Loucy (cell line): Measurements from ENCODE around the gene SH3RF3.

ENCODE experiments used
- H2AFZ ChIP-seq: fragments of 200-600 bp; sonication (generic); 2 replicates; pipeline ENCODE4 v1.6.0; 2016; ENCODE audit warnings: antibody characterized with exemption, mild to moderate bottlenecking, low read length, moderate library complexity
- H3F3A ChIP-seq: fragments of 200-600 bp; 2 replicates; pipeline ENCODE4 v1.6.0; 2016; ENCODE audit warnings: antibody characterized with exemption, low read depth, mild to moderate bottlenecking
- H3K27me3 ChIP-seq: fragments of 200-600 bp; sonication (generic); 2 replicates; pipeline ENCODE4 v1.6.1; 2014; ENCODE audit warnings: low read length, mild to moderate bottlenecking; ENCODE audit not compliant: insufficient read depth, poor library complexity, severe bottlenecking
- H3K36me3 ChIP-seq: fragments of 200-600 bp; sonication (generic); 2 replicates; pipeline ENCODE4 v1.6.1; 2016; ENCODE audit warnings: low read length; ENCODE audit not compliant: insufficient read depth
- H3K4me1 ChIP-seq: fragments of 200-600 bp; sonication (generic); 2 replicates; pipeline ENCODE4 v1.5.1; 2014; ENCODE audit warnings: low read length, mild to moderate bottlenecking; ENCODE audit not compliant: insufficient read depth, poor library complexity, severe bottlenecking
- H3K4me2 ChIP-seq: fragments of 200-600 bp; sonication (generic); 2 replicates; pipeline ENCODE4 v1.6.0; 2014; ENCODE audit warnings: antibody characterized with exemption, low read length, low read depth, mild to moderate bottlenecking; ENCODE audit not compliant: poor library complexity, severe bottlenecking
- H3K4me3 ChIP-seq: fragments of 200-600 bp; sonication (generic); 2 replicates; pipeline ENCODE4 v1.5.1; 2014; ENCODE audit warnings: low read length, mild to moderate bottlenecking, mixed read lengths; ENCODE audit not compliant: poor library complexity, severe bottlenecking
- H3K79me2 ChIP-seq: fragments of 200-600 bp; sonication (generic); 2 replicates; pipeline ENCODE4 v1.6.1; 2014; ENCODE audit warnings: low read length; ENCODE audit not compliant: insufficient read depth
- H3K9ac ChIP-seq: fragments of 200-600 bp; sonication (generic); 2 replicates; pipeline ENCODE4 v1.6.0; 2014; ENCODE audit warnings: mild to moderate bottlenecking, low read depth, low read length, moderate library complexity; ENCODE audit not compliant: poor library complexity, severe bottlenecking
- H3K9me2 ChIP-seq: fragments of 200-600 bp; sonication (generic); replicated peaks from 2 replicates; pipeline ENCODE4 v1.6.1; 2016; ENCODE audit warnings: low read depth, low read length, mixed read lengths
- H3K9me3 ChIP-seq: fragments of 200-600 bp; sonication (generic); 2 replicates; pipeline ENCODE4 v1.6.1; 2014; ENCODE audit warnings: mild to moderate bottlenecking, antibody characterized with exemption, low read length, low read depth; ENCODE audit not compliant: insufficient read depth
- H4K20me1 ChIP-seq: fragments of 200-600 bp; sonication (generic); 2 replicates; pipeline ENCODE4 v1.6.0; 2014; ENCODE audit warnings: antibody characterized with exemption, low read length, mild to moderate bottlenecking; ENCODE audit not compliant: insufficient read depth, poor library complexity, severe bottlenecking
- CTCF ChIP-seq: fragments of 200-600 bp; sonication (generic); conservative IDR thresholded peaks from 2 replicates; pipeline ENCODE4 v1.5.1; 2014; ENCODE audit warnings: mild to moderate bottlenecking, antibody characterized with exemption, low read length
- EZH2phosphoT487 ChIP-seq: fragments of 200-600 bp; IDR thresholded peaks from 2 replicates; pipeline ENCODE4 v1.6.1; 2018; ENCODE audit warnings: antibody characterized with exemption, mild to moderate bottlenecking, moderate library complexity, borderline replicate concordance

SH3RF3 gene

GRCh38 chr2:109439390-109439786 is 310.4 kb downstream of the SH3RF3 start:
- Histone ChIP-seq H3K9me2 (no peaks in the 10 kb centered on the region), H3K79me2 (no peaks in the 10 kb centered on the region), H3K27me3 (no peaks in the 10 kb centered on the region), H3K9ac (no peak overlapping the region), H2AFZ (no peak overlapping the region), H3K36me3 (no peaks in the 10 kb centered on the region), H3K9me3 (peaks cover 10% of the 10 kb centered on the region; the same call in 1 of the 2 replicates), H3K4me3 (no peak overlapping the region), H3K4me1 (no peaks in the 10 kb centered on the region), H4K20me1 (no peaks in the 10 kb centered on the region), H3K4me2 (no peak overlapping the region), H3F3A (no peaks in the 10 kb centered on the region)
- TF ChIP-seq CTCF (no peak), EZH2phosphoT487 (no peak)

DNA sequence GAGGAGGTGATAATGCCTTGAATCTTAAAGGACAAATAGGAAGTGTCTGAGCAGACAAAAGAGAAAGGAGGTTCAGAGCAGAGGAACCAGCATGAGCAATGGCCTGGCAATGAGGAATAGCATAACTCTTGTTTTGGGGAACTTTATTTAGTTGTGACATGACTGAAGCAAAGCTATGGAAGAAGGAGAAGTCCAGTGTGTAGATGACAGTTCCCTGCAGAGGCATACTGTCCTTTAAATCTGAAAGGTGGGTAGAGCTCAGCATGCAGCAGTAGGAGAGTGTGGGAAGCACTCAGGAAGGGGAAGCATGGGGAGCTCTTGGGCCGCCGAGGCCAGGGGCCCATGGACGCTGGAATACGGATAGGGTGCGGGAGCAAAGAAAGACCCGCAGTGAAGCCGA is 311.0 kb downstream of the SH3RF3 start:
- no peak overlapping the region for H3K9ac ChIP-seq
- no peaks in the 10 kb centered on the region for H3K36me3 ChIP-seq
- peaks cover 13% of the 10 kb centered on the region; the same call in 1 of the 2 replicates for H3K9me3 ChIP-seq
- H4K20me1 ChIP-seq, result no peaks in the 10 kb centered on the region
- no peak overlapping the region for H3K4me2 ChIP-seq
- no peak overlapping the region for H2AFZ ChIP-seq
- H3K27me3 ChIP-seq, result no peaks in the 10 kb centered on the region
- no peaks in the 10 kb centered on the region for H3K4me1 ChIP-seq
- no peaks in the 10 kb centered on the region for H3K79me2 ChIP-seq
- H3K9me2 ChIP-seq, result no peaks in the 10 kb centered on the region
- TF ChIP-seq CTCF (no peak), EZH2phosphoT487 (no peak)
- H3K4me3 ChIP-seq, result no peak overlapping the region
- no peaks in the 10 kb centered on the region for H3F3A ChIP-seq

DNA sequence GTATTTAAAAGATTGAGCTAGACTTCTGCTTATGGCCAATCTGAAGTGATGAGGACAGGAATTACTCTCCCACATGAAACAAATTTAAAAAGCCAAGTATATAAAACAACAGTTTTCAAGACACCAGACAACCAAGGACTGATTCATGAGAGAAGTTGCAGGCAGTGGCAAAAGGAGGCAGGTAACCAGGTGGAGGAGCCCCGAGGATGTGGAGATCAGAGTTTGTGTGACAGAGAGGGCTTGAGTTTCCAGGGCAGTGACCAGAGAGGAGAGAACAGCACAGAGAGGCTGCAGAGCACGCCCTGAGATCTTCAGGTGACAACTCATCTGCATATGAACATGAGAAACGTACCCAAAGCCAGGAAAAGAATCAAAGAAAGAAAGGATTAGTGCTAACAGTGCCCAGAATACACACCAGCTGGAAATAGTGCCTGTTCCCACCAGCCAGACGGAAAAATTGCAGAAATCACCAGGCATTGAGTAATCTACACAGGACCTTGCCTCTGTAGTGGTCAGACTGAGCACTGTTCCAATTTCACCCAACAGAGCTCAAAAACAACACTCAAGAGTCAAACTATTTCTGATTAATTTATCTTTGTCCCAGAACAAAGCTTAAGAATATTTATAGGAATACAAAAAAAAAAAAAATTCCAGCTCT is 311.6 kb downstream of the SH3RF3 start:
- no peaks in the 10 kb centered on the region for H3K9me2 ChIP-seq
- H3K79me2 ChIP-seq, result no peaks in the 10 kb centered on the region
- no peaks in the 10 kb centered on the region for H3K4me1 ChIP-seq
- no peaks in the 10 kb centered on the region for H3K27me3 ChIP-seq
- no peak overlapping the region for H3K4me3 ChIP-seq
- no peak overlapping the region for H3K4me2 ChIP-seq
- H4K20me1 ChIP-seq, result no peaks in the 10 kb centered on the region
- H3K36me3 ChIP-seq, result no peaks in the 10 kb centered on the region
- peaks cover 15% of the 10 kb centered on the region; the same call in 1 of the 2 replicates for H3K9me3 ChIP-seq
- H3K9ac ChIP-seq, result no peak overlapping the region
- no peaks in the 10 kb centered on the region for H3F3A ChIP-seq
- TF ChIP-seq CTCF (no peak), EZH2phosphoT487 (no peak)
- no peak overlapping the region for H2AFZ ChIP-seq
